Urinary bladder (tissue), 4 donors: ENCODE results near the gene GGA2. TPM values are rescaled to one million over a fixed set of nuclear protein-coding genes. Genes with fewer than 3 reads are reported as not detected.
"Not testable (repeated sequence)": the region's sequence is repeated elsewhere in the genome, so short reads cannot be mapped to it uniquely, and the experiment has no call there.

Experiments
- DNase-seq: peaks from one replicate; pipeline ENCODE4 v3.0.0-alpha.2; 2015; ENCODE audit errors: extremely low spot score
- H3K27ac ChIP-seq: one replicate; pipeline ENCODE4 v1.5.1; 2013; ENCODE audit warnings: low read depth, mild to moderate bottlenecking, moderate library complexity
- H3K36me3 ChIP-seq: one replicate; pipeline ENCODE4 v1.6.1; 2013; ENCODE audit warnings: mild to moderate bottlenecking, moderate library complexity; ENCODE audit not compliant: insufficient read depth
- H3K4me1 ChIP-seq: one replicate; pipeline ENCODE4 v1.6.1; 2013; ENCODE audit warnings: mild to moderate bottlenecking, moderate library complexity; ENCODE audit not compliant: insufficient read depth
- H3K4me3 ChIP-seq: one replicate; pipeline ENCODE4 v1.5.1; 2013; ENCODE audit warnings: low read depth, low read length
- WGBS: extraction: QIAGEN DNeasy Blood & Tissue Kit; methylation state at CpG from one replicate; pipeline ENCODE4 v1.1.7; 2013; 5-methylcytosine and 5-hydroxymethylcytosine counted together
- polyA plus RNA-seq: library from polyadenylated mRNA; stranded (reverse); fragments of 200-250 nt; gene quantifications from one replicate; pipeline ENCODE4 v1.2.3, GENCODE V29; 2013
- total RNA-seq: library from RNA; depleted of rRNA; stranded (reverse); fragments of >200 nt; gene quantifications from one replicate; pipeline ENCODE4 v1.2.3, GENCODE V29; 2014
- donor health status: healthy with polysubstance abuse.
- donor health status: healthy.

The GGA2 gene
- total and polyA plus RNA-seq, 2 donors, result 23.4 to 43.7 TPM

DNA sequence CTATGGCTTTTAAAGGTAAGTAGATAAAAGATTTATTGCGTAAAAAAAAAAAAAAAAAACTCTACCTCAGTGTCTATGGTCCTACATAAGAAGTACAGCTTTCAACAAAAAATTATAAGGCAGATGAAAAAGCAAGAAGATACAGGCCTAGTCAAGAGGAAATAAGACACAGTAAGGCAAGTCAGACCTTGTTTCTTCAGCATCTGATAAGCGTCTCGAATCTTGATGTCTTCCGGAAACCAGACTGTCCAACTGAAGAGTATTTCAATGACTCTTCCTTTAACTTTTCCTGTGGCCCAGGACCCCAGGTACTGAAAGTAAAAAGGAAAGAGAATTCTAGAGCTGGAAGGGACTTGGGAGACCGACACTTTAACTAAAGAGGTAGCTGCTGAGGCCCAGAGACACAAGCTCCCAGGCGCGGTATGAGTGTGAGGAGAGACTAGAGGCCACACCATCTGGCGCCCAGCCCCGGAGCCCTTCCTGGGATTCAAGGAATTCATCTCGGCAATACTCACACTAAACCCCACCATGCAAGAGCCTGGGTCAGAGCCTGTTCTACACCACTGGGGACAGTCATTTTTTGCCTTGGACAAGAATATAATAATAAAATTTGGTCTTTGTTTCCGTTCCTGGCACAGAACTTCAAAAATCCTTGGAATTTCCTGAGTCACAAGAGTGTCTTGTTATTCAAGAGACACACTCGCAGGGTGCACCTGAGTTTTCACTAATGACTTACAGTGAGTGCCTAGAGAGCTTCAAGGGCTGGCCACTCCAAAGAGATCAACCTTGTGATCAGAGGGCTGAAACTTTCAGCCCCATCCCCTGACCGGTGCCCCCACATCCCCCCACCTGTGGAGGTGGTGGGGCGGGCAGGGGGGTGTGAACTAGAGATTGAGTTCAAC, 18.6 kb downstream of the GGA2 start:
- WGBS, result 82% methylated on average over 14 of the region's 14 CpGs
- Histone ChIP-seq H3K36me3 (peaks cover 4% of the 10 kb centered on the region), H3K27ac (no peak overlapping the region), H3K4me3 (no peak overlapping the region), H3K4me1 (peaks cover 2% of the 10 kb centered on the region)
- DNase-seq, result no peak

DNA sequence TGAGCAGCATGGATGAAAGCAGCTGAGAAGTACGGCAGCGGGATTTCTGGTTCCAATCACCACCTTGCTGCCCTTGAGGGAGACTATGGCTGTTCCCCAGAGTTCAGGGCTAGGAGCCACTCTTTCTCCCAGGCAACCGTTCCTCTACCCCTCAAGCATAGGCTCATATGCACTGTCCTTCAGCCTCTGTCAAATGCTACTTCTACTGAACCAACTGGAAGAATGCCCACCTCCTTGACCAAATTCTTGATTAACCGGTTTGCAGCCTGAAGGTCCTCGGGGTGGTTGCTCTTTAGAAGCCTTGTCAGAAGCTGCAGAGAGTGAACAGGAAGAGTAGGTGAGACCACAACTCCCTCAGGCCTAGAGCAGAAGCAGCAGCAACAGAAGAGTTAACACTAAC, 23.8 kb downstream of the GGA2 start:
- H3K36me3 ChIP-seq, result peaks cover under 1% of the 10 kb centered on the region
- no peak overlapping the region for H3K27ac ChIP-seq

DNA sequence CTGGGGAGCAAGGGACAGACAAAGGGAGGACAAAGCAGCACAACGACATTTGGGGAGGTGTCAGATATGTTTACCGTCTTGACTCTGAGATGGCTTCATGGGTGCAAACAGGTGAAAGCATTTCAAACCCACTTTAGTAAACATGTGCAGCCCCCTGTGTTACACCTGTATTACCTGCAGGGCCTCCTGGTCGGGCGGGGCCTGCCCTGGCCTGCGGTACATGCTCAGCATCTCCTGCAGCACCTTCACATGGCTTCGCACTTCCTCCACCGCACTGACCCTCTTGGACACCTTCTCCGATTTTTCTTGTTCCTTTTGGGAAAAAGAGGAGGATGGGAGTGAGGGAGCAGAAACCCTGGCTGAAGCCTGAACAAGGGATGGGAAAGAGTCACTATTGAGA, 24.5 kb downstream of the GGA2 start:
- Histone ChIP-seq H3K27ac (no peak overlapping the region), H3K4me1 (no peaks in the 10 kb centered on the region), H3K4me3 (no peak overlapping the region), H3K36me3 (no peaks in the 10 kb centered on the region)
- no peak for DNase-seq
- WGBS, result 96% methylated on average over 8 of the region's 8 CpGs

More for the DNA sequence above, 23.8 kb downstream of the GGA2 start:
- no peak overlapping the region for H3K4me3 ChIP-seq
- 94% methylated on average over 5 of the region's 5 CpGs for WGBS
- no peaks in the 10 kb centered on the region for H3K4me1 ChIP-seq
- DNase-seq, result no peak

DNA sequence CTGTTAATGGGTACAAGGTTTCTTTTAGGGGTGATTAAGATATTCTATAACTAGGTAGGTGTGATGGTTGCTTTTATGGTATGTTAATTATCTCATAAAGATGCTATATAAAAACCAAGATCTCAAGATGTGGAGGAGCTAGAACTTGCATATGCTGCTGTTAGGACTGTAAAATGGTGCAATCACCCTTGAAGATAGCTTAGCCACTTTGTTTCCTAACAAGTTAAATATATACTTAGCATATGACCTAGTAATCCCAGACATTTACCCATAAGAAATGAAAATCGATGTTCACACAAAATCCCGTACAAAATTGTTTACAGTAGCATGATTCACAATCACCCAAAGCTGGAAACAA, 25.1 kb downstream of the GGA2 start:
- 69% methylated on average over 2 of the region's 2 CpGs for WGBS
- Histone ChIP-seq H3K4me3 (no peak overlapping the region), H3K27ac (no peak overlapping the region), H3K36me3 (no peaks in the 10 kb centered on the region), H3K4me1 (no peaks in the 10 kb centered on the region)
- DNase-seq, result no peak

DNA sequence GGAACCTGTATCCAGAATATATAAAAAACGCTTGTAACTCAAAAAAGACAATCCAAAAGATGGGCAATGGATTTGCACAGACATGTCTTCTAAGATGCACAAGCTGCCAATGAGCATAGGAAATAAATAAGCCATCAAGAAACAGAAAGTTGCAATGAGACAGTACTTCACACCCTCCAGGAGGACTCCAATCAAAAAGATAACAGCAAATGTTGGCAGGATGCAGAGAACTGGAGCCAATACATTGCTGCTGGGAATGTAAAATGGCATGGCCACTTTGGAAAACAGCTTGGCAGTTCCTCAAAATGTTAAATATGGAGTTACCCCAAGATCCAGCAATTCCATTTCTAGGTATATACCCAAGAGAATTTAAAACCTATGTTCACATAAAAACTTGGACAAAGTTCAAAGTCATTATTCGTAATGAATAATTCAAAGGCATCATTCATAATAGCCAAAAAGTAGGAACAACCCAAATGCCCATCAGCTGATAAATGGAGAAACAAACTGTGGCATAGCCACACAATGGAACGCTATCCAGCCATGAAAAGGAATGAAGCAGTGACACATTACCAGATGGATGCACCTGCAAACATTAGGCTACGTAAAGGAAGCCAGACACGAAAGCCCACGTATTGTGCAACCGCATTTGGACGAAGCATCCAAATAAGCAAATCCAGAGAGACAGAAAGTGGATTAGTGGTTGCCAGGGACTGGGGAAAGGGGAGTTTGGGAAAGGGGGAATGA, 25.6 kb downstream of the GGA2 start:
- Histone ChIP-seq H3K4me3 (no peak overlapping the region), H3K27ac (no peak overlapping the region), H3K4me1 (no peaks in the 10 kb centered on the region), H3K36me3 (no peaks in the 10 kb centered on the region)
- no peak for DNase-seq
- 77% methylated on average over 8 of the region's 8 CpGs for whole genome bisulfite sequencing

DNA sequence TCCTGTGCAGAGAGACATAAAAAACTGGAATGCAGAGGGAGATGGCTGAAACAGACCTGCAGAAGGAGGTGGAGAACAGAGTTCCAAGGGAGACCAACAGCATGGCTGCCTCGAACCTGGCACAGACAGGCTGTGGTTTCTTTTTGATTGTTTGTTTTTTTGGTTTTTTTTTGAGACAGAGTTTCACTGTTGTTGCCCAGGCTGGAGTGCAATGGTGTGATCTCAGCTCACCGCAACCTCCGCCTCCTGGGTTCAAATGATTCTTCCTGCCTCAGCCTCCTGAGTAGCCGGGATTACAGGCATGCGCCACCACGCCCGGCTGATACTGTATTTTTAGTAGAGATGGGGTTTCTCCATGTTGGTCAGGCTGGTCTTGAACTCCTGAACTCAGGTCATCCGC, 26.8 kb downstream of the GGA2 start:
- not testable (repeated sequence) for H3K4me3 ChIP-seq, DNase-seq, H3K36me3 ChIP-seq, H3K4me1 ChIP-seq, H3K27ac ChIP-seq
- 96% methylated on average over 8 of the region's 8 CpGs for WGBS

DNA sequence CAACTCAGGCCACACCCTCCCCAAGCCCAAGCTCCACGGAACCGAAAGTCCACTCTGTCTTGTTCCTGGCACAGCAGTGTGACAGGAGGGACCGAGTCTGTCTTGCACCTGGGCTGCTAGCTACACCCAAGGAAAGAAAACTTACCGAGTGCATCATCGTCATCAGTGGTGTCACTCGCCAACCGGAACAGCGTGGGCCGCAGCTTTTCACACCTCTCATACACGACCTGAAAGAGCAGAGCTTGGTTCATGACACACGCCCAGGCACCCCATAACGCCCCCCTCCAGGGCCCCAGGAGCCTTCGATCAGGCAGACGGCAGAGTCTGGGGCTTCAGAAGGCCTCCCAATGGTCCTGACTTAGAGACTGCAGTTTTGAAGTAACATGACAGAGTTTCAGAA, 27.5 kb downstream of the GGA2 start:
- no peak overlapping the region for H3K4me3 ChIP-seq
- no peak overlapping the region for H3K27ac ChIP-seq
- no peaks in the 10 kb centered on the region for H3K4me1 ChIP-seq
- WGBS, result 89% methylated on average over 14 of the region's 14 CpGs
- H3K36me3 ChIP-seq, result no peaks in the 10 kb centered on the region
- DNase-seq, result no peak

DNA sequence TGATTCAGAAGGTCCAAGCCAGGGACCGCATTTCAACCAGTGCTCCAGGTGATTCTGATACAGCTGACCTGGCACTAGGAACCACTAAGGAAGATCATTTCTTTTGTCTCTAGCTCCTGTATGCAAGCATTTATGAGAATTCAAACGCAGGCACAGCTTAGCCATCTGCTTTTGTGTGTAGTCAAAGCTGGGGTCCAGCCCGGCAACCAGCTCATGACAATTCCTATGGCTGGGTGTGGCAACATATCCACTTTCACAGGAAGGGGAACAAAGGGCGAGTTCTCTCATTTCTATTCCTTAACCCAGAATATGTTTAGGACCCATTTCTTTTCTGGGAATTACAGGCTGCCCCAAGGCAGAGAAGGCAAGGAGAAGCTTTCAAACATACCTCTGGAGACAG, 30.0 kb downstream of the GGA2 start:
- Histone ChIP-seq H3K27ac (no peak overlapping the region), H3K4me3 (no peak overlapping the region), H3K4me1 (no peaks in the 10 kb centered on the region), H3K36me3 (no peaks in the 10 kb centered on the region)
- WGBS, result 92% methylated on average over 4 of the region's 4 CpGs
- no peak for DNase-seq

DNA sequence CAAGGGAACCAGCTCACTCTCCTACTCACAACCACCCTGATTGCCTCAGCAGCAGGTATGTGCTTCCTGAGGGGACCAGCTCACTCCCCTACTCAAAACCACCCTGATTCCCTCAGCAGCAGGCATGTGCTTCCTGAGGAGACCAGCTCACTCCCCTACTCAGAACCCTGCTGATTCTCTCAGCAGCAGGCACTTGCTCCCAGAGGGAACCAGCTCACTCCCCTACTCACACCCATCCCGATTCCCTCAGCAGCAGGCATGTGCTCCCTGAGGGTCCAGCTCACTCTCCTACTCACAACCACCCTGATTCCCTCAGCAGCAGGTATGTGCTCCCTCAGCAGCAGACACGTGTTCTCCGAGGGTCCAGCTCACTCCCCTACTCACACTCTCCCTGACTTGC, 31.2 kb downstream of the GGA2 start:
- Histone ChIP-seq H3K4me3 (no peak overlapping the region), H3K36me3 (no peaks in the 10 kb centered on the region), H3K27ac (no peak overlapping the region), H3K4me1 (no peaks in the 10 kb centered on the region)
- DNase-seq, result no peak
- 92% methylated on average over 3 of the region's 3 CpGs for WGBS

DNA sequence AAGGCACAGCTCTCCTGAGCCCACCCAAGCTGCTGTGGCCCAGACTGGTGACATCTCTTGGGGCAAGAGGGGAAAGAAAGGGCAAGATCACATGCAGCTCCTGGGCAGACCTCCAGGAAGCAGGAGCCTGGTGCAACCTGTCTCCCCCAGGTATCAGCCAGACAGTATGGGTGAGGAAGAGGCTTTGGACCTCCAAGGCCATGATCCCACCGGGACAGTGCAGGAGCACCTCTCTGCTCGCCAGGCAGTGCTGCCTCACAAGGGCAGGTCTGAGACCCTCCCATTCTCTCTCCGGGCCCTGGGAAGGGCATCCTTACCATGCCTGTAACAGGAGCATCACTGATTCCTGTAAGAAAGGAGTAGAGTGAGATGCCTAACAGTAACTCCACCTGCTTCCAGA, 31.7 kb downstream of the GGA2 start:
- Histone ChIP-seq H3K36me3 (no peaks in the 10 kb centered on the region), H3K4me1 (no peaks in the 10 kb centered on the region)
- WGBS, result 98% methylated on average over 3 of the region's 3 CpGs

DNA sequence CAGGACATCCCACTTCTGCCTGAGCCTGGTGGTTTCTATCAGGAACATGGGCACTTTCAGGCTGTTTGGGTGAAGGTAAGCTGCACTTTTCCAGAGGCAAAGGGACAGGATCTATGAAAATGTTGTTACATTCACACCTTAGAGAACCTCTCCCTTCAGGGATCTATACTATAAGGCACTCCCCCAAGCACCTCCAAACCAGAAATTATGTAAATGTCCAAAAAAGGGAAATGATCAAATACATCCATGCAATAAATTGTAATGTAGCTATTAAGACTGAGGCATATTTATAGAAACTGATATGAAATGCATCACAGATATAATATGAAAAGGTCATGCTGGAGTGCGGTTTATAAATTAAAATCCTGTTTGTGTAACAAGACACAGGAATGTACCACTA, 34.0 kb downstream of the GGA2 start:
- 92% methylated on average over 1 of the region's 1 CpG for WGBS
- Histone ChIP-seq H3K4me3 (no peak overlapping the region), H3K36me3 (no peaks in the 10 kb centered on the region), H3K27ac (no peak overlapping the region), H3K4me1 (no peaks in the 10 kb centered on the region)
- no peak for DNase-seq

More for the DNA sequence above, 31.7 kb downstream of the GGA2 start:
- Histone ChIP-seq H3K4me3 (no peak overlapping the region), H3K27ac (no peak overlapping the region)
- no peak for DNase-seq

DNA sequence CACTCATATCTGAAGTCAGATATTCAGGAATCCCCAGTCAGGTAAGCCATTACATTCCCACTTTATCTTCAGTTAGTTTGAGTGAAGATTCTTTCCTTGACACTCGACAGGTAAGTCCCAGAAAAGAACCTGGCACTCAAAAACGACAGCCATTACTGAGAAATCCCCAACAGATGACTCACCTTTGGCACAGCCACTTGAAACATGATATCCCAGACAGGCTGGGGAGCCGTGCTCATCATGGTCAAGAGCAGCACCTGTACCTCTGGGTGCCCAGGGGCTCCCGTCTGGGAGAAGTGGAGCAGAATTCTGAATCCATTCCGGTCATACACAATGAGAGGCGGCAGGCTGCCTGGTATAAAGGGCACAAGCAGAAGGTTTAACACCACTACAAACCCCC, 40.5 kb downstream of the GGA2 start:
- no peaks in the 10 kb centered on the region for H3K4me1 ChIP-seq
- WGBS, result 71% methylated on average over 6 of the region's 6 CpGs
- H3K36me3 ChIP-seq, result peaks cover 5% of the 10 kb centered on the region
- no peak for DNase-seq
- H3K27ac ChIP-seq, result no peak overlapping the region
- H3K4me3 ChIP-seq, result no peak overlapping the region

DNA sequence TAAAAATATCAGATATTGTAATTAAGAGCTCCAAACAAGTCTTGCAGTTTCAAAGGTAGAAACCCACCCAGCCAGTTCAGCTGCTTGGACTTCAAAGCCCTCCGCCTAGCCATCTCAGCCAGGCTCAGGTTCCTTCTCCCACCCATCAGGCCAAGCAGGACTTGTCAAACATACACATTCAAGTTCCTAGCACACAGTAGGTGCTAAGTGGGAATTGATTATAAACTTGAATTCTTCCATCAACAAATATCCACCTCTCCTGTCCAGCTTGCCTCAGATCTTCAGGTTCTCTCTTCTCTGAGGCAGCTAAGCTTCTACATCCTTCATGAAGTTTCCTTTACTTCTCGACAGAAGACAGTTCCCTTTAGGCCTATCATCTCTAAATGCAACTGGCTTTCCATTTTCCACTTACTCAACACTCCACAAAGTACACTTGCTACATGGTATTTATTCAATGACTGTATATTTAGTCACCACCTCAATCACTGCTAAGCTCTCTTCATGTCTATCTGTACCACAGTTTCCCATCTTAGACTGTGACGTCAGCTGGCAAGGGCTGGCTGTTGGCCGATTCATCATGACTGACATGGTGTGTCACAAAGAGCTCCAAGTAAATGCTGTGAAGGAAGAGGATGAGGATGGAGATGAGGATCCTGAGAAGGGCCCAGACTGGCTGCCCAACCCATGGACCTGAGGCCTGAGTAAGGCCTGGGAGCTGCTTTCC, 44.0 kb downstream of the GGA2 start:
- no peak for DNase-seq

More for the DNA sequence above, 44.0 kb downstream of the GGA2 start:
- Histone ChIP-seq H3K4me1 (no peaks in the 10 kb centered on the region), H3K4me3 (no peak overlapping the region), H3K36me3 (peaks cover 5% of the 10 kb centered on the region), H3K27ac (no peak overlapping the region)
- 89% methylated on average over 4 of the region's 4 CpGs for WGBS
